GM10266 (cell line): ENCODE results near the gene LY6G6F.

Experiments
- DNase-seq: peaks from one replicate; pipeline ENCODE4 v3.0.0; 2012; ENCODE audit errors: extremely low spot score
- CTCF ChIP-seq: IDR thresholded peaks from 2 replicates; pipeline ENCODE4 v1.5.1; 2012; ENCODE audit warnings: mild to moderate bottlenecking, low read depth; ENCODE audit not compliant: control insufficient read depth, insufficient read depth; ENCODE audit errors: missing control alignments

LY6G6F gene

GRCh38 chr6:31727717-31728671 is 21.3 kb downstream of the LY6G6F start:
- no peak for TF ChIP-seq CTCF
- DNase-seq, result no peak

- TF ChIP-seq CTCF, result peak; percentile 87
- DNase-seq, result no peak
Measured at GRCh38 chr6:31728767-31729514, 22.3 kb downstream of the LY6G6F start, which contains the start of gene DDAH2. DDAH2 (minus strand) TSS chr6:31729299; CDS start chr6:31729161, 138 bp downstream.

- DNase-seq, result peak; percentile 83
- TF ChIP-seq CTCF, result no peak
Measured at GRCh38 chr6:31729515-31729978, 22.9 kb downstream of the LY6G6F start.

- peak; percentile 82 for DNase-seq
- TF ChIP-seq CTCF, result no peak
Measured at GRCh38 chr6:31729979-31730630, 23.4 kb downstream of the LY6G6F start.

GRCh38 chr6:31730631-31731086 is 24.0 kb downstream of the LY6G6F start:
- TF ChIP-seq CTCF, result no peak
- DNase-seq, result no peak

- TF ChIP-seq CTCF, result no peak
- DNase-seq, result no peak
Measured at GRCh38 chr6:31732029-31732428, 25.4 kb downstream of the LY6G6F start.
